ENCODE data around the gene UQCR11. TPM values are rescaled to one million over a fixed set of nuclear protein-coding genes. Genes with fewer than 3 reads are reported as not detected.

Gene UQCR11
- total and polyA plus RNA-seq, 2 donors (not counting 3 experiments of a cell fraction or from before 2014, with no cell fraction given) = 165 to 210 TPM

DNA sequence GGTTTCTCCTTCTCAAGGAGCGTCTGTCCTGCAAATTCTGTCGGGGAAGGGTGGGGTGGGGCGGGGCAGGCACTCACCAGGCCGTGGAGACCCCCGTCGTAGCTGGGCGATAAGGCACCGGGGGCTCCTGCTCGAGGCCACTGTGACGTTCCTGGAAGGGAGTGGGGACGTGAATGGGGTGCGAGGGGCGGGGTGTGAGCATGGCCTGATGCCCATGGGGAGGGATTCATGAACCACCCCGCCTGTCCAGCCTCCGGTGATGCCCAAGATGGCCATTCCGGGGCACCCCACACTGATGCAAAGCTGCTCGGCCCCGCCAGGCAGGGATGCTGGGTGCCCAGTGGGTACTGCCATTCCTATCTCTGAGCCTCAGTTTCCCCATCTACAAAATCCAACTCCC, 14.4 kb upstream of the UQCR11 start:
- Histone ChIP-seq H3K4me2 (ENCODE audit: insufficient read depth, low read length) (no peak overlapping the region), H3K9me1 (replicated peaks; ENCODE audit: control insufficient read depth, extremely low read depth, insufficient read depth, low read length) (no peaks in the 10 kb centered on the region), H3K79me2 (ENCODE audit: control insufficient read depth, insufficient read depth, low read length) (peaks cover 2% of the 10 kb centered on the region), H3K27ac (ENCODE audit: insufficient read depth, low read depth, low read length) (no peak overlapping the region), H4K20me1 (replicated peaks; ENCODE audit: control insufficient read depth, extremely low read depth, insufficient read depth, low read length) (no peaks in the 10 kb centered on the region), H3K36me3 (ENCODE audit: control insufficient read depth in 2 of 2, extremely low read depth in 1 of 2, insufficient read depth in 2 of 2, low read length in 2 of 2) (peaks cover 22 to 52% of the 10 kb centered on the region in 2 experiments), H3K27me3 (ENCODE audit: control insufficient read depth in 2 of 2, insufficient read depth in 2 of 2, low read length in 2 of 2) (no peaks in the 10 kb centered on the region), H3K4me1 (ENCODE audit: control insufficient read depth, extremely low read depth, insufficient read depth, low read length) (no peaks in the 10 kb centered on the region), H2AFZ (ENCODE audit: low read depth, low read length) (no peak overlapping the region), H3K9me3 (replicated peaks; ENCODE audit: control insufficient read depth, insufficient read depth, low read length) (no peaks in the 10 kb centered on the region), H3K4me3 (replicated peaks in 1 of 3; ENCODE audit: insufficient read depth in 1 of 3, low read depth in 1 of 3, low read length in 3 of 3) (no peak overlapping the region), H3K9ac (replicated peaks; ENCODE audit: extremely low read depth, insufficient read depth, low read length) (no peak overlapping the region)
- TF ChIP-seq POLR2A (IDR thresholded peaks at IDR 0.05; ENCODE audit: low read depth, low read length) (no peak), MYC (IDR thresholded peaks at IDR 0.05; ENCODE audit: low read depth, low read length) (no peak), FOS (IDR thresholded peaks at IDR 0.05; ENCODE audit: borderline replicate concordance, insufficient read depth, low read length) (no peak), JUN (IDR thresholded peaks at IDR 0.05; ENCODE audit: borderline replicate concordance, insufficient read depth, insufficient read length, low read depth) (no peak)
- TF ChIP-seq, protein P1, sequence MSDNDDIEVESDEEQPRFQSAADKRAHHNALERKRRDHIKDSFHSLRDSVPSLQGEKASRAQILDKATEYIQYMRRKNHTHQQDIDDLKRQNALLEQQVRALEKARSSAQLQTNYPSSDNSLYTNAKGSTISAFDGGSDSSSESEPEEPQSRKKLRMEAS (IDR thresholded peaks at IDR 0.05; ENCODE audit: insufficient read depth, insufficient read length) = no peak
- TF ChIP-seq, protein P2, sequence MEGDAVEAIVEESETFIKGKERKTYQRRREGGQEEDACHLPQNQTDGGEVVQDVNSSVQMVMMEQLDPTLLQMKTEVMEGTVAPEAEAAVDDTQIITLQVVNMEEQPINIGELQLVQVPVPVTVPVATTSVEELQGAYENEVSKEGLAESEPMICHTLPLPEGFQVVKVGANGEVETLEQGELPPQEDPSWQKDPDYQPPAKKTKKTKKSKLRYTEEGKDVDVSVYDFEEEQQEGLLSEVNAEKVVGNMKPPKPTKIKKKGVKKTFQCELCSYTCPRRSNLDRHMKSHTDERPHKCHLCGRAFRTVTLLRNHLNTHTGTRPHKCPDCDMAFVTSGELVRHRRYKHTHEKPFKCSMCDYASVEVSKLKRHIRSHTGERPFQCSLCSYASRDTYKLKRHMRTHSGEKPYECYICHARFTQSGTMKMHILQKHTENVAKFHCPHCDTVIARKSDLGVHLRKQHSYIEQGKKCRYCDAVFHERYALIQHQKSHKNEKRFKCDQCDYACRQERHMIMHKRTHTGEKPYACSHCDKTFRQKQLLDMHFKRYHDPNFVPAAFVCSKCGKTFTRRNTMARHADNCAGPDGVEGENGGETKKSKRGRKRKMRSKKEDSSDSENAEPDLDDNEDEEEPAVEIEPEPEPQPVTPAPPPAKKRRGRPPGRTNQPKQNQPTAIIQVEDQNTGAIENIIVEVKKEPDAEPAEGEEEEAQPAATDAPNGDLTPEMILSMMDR (IDR thresholded peaks at IDR 0.05; ENCODE audit: extremely low read depth in 1 of 2, insufficient read depth in 1 of 2, low read depth in 1 of 2, low read length in 2 of 2) = no peak
- FAIRE-seq = no peak
- BruUV-seq (replicated peaks) = no TSS peak
- no peak for DNase-seq (ENCODE audit: low read depth, low spot score)
- dilution Hi-C loops (cut with MboI; ENCODE audit: extremely low pct_ligation_motif_present, low sequenced_read_pairs) (no loop called here), intact Hi-C loops (cut with micrococcal nuclease) (loop anchor here (5.0 kb wide), 1 partner anchor 148 kb away; no protein-coding TSS in a partner anchor)
- CTCF ChIA-PET = interaction anchor here (1.0 kb wide), 1 partner anchor 74 kb away, joined by 3 read pairs; no protein-coding TSS in a partner anchor
- POLR2A ChIA-PET = no interaction called here

DNA sequence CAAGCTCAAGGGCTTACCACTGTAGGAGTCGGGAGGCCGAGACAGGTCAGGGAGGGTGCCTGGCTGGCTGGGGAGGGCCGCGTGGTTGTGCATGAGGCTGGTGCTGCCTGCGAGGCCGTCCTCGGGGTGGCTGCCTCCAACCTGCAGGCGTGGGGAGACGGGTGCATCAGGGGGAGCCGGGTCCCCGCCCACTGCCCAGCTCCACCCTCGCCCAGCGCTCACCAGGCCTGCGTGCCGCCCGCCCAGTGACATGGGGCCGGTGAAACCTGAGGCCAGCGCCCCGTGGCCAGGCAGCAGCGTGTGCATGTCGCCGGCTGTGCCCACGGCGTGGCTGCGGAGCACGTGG, 13.8 kb upstream of the UQCR11 start:
- H3K79me2 ChIP-seq (ENCODE audit: control insufficient read depth, insufficient read depth, low read length) = peaks cover 2% of the 10 kb centered on the region
- H4K20me1 ChIP-seq (replicated peaks; ENCODE audit: control insufficient read depth, extremely low read depth, insufficient read depth, low read length) = no peaks in the 10 kb centered on the region
- ChIA-PET CTCF (interaction anchor here (1.0 kb wide), 1 partner anchor 73 kb away, joined by 3 read pairs; no protein-coding TSS in a partner anchor), POLR2A (no interaction called here)
- no TSS peak for BruUV-seq (replicated peaks)
- H3K9ac ChIP-seq (replicated peaks; ENCODE audit: extremely low read depth, insufficient read depth, low read length) = no peak overlapping the region
- dilution Hi-C loops (cut with MboI; ENCODE audit: extremely low pct_ligation_motif_present, low sequenced_read_pairs) = no loop called here
- no peak overlapping the region for H3K27ac ChIP-seq (ENCODE audit: insufficient read depth, low read depth, low read length)
- no peak overlapping the region for H3K4me2 ChIP-seq (ENCODE audit: insufficient read depth, low read length)
- no peak for TF ChIP-seq POLR2AphosphoS5 (IDR thresholded peaks at IDR 0.05; ENCODE audit: insufficient read depth, low read depth, low read length)
- TF ChIP-seq, protein P2 (IDR thresholded peaks at IDR 0.05; ENCODE audit: extremely low read depth in 1 of 2, insufficient read depth in 1 of 2, low read depth in 1 of 2, low read length in 2 of 2) = no peak
- TF ChIP-seq JUN (IDR thresholded peaks at IDR 0.05; ENCODE audit: borderline replicate concordance, insufficient read depth, insufficient read length, low read depth) = no peak
- TF ChIP-seq GATA2 (IDR thresholded peaks at IDR 0.05; ENCODE audit: insufficient read depth, insufficient read length, low read depth, low read length) = no peak
- TF ChIP-seq POLR2A (IDR thresholded peaks at IDR 0.05; ENCODE audit: low read depth, low read length) = no peak
- TF ChIP-seq EZH2 (IDR thresholded peaks at IDR 0.05; ENCODE audit: borderline replicate concordance, low read depth, low read length, severe bottlenecking) = no peak
- TF ChIP-seq FOS (IDR thresholded peaks at IDR 0.05; ENCODE audit: borderline replicate concordance, insufficient read depth, low read length) = no peak
- no peak for TF ChIP-seq MYC (IDR thresholded peaks at IDR 0.05; ENCODE audit: low read depth, low read length)
- TF ChIP-seq, protein P1 (IDR thresholded peaks at IDR 0.05; ENCODE audit: insufficient read depth, insufficient read length) = no peak
- no peaks in the 10 kb centered on the region for H3K27me3 ChIP-seq (ENCODE audit: control insufficient read depth in 2 of 2, insufficient read depth in 2 of 2, low read length in 2 of 2)
- intact Hi-C loops (cut with micrococcal nuclease) = no loop called here
- H3K9me1 ChIP-seq (replicated peaks; ENCODE audit: control insufficient read depth, extremely low read depth, insufficient read depth, low read length) = no peaks in the 10 kb centered on the region
- FAIRE-seq = no peak
- no peak overlapping the region for H3K4me3 ChIP-seq (replicated peaks in 1 of 3; ENCODE audit: insufficient read depth in 1 of 3, low read depth in 1 of 3, low read length in 3 of 3)
- peaks cover 24 to 54% of the 10 kb centered on the region in 2 experiments for H3K36me3 ChIP-seq (ENCODE audit: control insufficient read depth in 2 of 2, extremely low read depth in 1 of 2, insufficient read depth in 2 of 2, low read length in 2 of 2)
- H3K9me3 ChIP-seq (replicated peaks; ENCODE audit: control insufficient read depth, insufficient read depth, low read length) = no peaks in the 10 kb centered on the region
- no peak for DNase-seq (ENCODE audit: low read depth, low spot score)
- no peak overlapping the region for H2AFZ ChIP-seq (ENCODE audit: low read depth, low read length)
- no peaks in the 10 kb centered on the region for H3K4me1 ChIP-seq (ENCODE audit: control insufficient read depth, extremely low read depth, insufficient read depth, low read length)
